ENCODE results near the gene ATP6V0A4. TPM values are rescaled to one million over a fixed set of nuclear protein-coding genes. Genes with fewer than 3 reads are reported as not detected.

The ATP6V0A4 gene
- polyA plus RNA-seq, 1 of the 3 experiments (the other 2 are of a cell fraction), result not detected

DNA sequence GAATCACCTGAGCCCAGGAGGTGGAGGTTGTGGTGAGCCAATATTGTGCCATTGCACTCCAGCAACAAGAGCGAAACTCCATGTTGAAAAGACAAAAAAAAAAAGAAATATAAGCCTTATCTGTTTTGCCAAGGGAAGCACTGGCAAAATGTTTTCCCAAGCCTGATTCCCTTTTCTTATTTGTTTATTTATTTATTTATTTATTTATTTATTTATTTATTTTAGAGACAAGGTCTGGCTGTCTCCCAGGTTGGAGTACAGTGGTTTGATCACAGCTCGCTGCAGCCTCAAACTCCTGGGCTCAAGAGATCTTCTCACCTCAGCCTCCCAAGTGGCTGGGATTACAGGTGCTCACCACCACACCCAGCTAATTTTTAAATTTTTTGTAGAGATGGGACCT lies 141.0 kb downstream of the ATP6V0A4 start:
- Histone ChIP-seq H3K27ac (ENCODE audit: low read depth in 2 of 2, low read length in 1 of 2) (no peak overlapping the region), H3K4me3 (ENCODE audit: low read depth in 2 of 2, low read length in 1 of 2) (no peak overlapping the region), H3K79me2 (ENCODE audit: insufficient read depth) (no peaks in the 10 kb centered on the region), H3K27me3 (ENCODE audit: insufficient read depth) (no peaks in the 10 kb centered on the region), H3K9me2 (no peaks in the 10 kb centered on the region), H3K9me3 (peaks cover 6% of the 10 kb centered on the region; the same call in 1 of the 2 replicates), H3K9ac (no peak overlapping the region), H3K4me2 (no peak overlapping the region), H4K20me1 (ENCODE audit: insufficient read depth) (no peaks in the 10 kb centered on the region), H2AFZ (ENCODE audit: low read depth) (no peak overlapping the region), H3K36me3 (replicated peaks in 1 of 2; ENCODE audit: control insufficient read depth in 1 of 2, insufficient read depth in 2 of 2, low read length in 1 of 2) (no peaks in the 10 kb centered on the region), H3F3A (replicated peaks; ENCODE audit: insufficient read depth) (no peaks in the 10 kb centered on the region), H3K4me1 (ENCODE audit: control insufficient read depth in 1 of 2, insufficient read depth in 2 of 2, low read depth in 1 of 2, low read length in 1 of 2) (peaks cover 0 to 15% of the 10 kb centered on the region in 2 experiments; a peak in 2 of 4 replicates)
- ChIA-PET POLR2A (no interaction called here), CTCF (interaction anchor here (1.1 kb wide), 1 partner anchor 14 kb away, joined by 3 read pairs; no protein-coding TSS in a partner anchor)
- TF ChIP-seq, protein P1, sequence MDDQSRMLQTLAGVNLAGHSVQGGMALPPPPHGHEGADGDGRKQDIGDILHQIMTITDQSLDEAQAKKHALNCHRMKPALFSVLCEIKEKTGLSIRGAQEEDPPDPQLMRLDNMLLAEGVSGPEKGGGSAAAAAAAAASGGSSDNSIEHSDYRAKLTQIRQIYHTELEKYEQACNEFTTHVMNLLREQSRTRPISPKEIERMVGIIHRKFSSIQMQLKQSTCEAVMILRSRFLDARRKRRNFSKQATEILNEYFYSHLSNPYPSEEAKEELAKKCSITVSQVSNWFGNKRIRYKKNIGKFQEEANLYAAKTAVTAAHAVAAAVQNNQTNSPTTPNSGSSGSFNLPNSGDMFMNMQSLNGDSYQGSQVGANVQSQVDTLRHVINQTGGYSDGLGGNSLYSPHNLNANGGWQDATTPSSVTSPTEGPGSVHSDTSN (IDR thresholded peaks at IDR 0.05), result no peak
- TF ChIP-seq YY1 (IDR thresholded peaks at IDR 0.05; ENCODE audit: low read depth) (no peak), EZH2phosphoT487 (IDR thresholded peaks at IDR 0.05; ENCODE audit: borderline replicate concordance, low read depth) (no peak), CTCF (IDR thresholded peaks at IDR 0.05) (no peak), GABPA (IDR thresholded peaks at IDR 0.05; ENCODE audit: low read depth) (no peak), TAF1 (IDR thresholded peaks at IDR 0.05; ENCODE audit: borderline replicate concordance, low read depth, low read length) (no peak), FOSL2 (IDR thresholded peaks at IDR 0.05; ENCODE audit: borderline replicate concordance, low read depth) (no peak), POLR2AphosphoS5 (IDR thresholded peaks at IDR 0.05; ENCODE audit: low read depth, low read length) (no peak), CHD2 (IDR thresholded peaks at IDR 0.05; ENCODE audit: low read length, partially characterized antibody) (no peak), REST (IDR thresholded peaks at IDR 0.05; ENCODE audit: low read depth, low read length) (no peak), NFIC (IDR thresholded peaks at IDR 0.05; ENCODE audit: borderline replicate concordance) (no peak), RAD21 (IDR thresholded peaks at IDR 0.05; ENCODE audit: low read length) (no peak), NRF1 (IDR thresholded peaks at IDR 0.05; ENCODE audit: low read depth, low read length) (no peak), SIN3A (IDR thresholded peaks at IDR 0.05; ENCODE audit: borderline replicate concordance, low read depth, low read length) (no peak), EP300 (IDR thresholded peaks at IDR 0.05; ENCODE audit: borderline replicate concordance in 1 of 2, low read depth in 1 of 2, low read length in 1 of 2) (no peak), MEF2A (IDR thresholded peaks at IDR 0.05; ENCODE audit: borderline replicate concordance, low read depth) (no peak), RFX5 (IDR thresholded peaks at IDR 0.05; ENCODE audit: low read length) (no peak)
- TF ChIP-seq, protein P2, sequence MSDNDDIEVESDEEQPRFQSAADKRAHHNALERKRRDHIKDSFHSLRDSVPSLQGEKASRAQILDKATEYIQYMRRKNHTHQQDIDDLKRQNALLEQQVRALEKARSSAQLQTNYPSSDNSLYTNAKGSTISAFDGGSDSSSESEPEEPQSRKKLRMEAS (IDR thresholded peaks at IDR 0.05; ENCODE audit: low read depth), result no peak
- TF ChIP-seq, protein P3, sequence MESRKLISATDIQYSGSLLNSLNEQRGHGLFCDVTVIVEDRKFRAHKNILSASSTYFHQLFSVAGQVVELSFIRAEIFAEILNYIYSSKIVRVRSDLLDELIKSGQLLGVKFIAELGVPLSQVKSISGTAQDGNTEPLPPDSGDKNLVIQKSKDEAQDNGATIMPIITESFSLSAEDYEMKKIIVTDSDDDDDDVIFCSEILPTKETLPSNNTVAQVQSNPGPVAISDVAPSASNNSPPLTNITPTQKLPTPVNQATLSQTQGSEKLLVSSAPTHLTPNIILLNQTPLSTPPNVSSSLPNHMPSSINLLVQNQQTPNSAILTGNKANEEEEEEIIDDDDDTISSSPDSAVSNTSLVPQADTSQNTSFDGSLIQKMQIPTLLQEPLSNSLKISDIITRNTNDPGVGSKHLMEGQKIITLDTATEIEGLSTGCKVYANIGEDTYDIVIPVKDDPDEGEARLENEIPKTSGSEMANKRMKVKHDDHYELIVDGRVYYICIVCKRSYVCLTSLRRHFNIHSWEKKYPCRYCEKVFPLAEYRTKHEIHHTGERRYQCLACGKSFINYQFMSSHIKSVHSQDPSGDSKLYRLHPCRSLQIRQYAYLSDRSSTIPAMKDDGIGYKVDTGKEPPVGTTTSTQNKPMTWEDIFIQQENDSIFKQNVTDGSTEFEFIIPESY (IDR thresholded peaks at IDR 0.05; ENCODE audit: borderline replicate concordance, low read depth), result no peak
- no peak for DNase-seq
- 19% methylated on average over 2 of the region's 2 CpGs for WGBS (ENCODE audit: low lambda C conversion rate)
